HepG2 (cell line): ENCODE data around the gene SLC45A2. TPM values are rescaled to one million over a fixed set of nuclear protein-coding genes. Genes with fewer than 3 reads are reported as not detected.

Experiments
- CBX1 ChIP-seq: IDR thresholded peaks from one replicate; pipeline ENCODE4 v1.6.1; 2016; ENCODE audit warnings: antibody characterized with exemption, low read depth
- ESRRA ChIP-seq: sonication (generic); formaldehyde crosslinking; IDR thresholded peaks from 2 replicates; pipeline ENCODE4 v1.5.1; 2020; ENCODE audit warnings: mild to moderate bottlenecking, low read depth, missing genetic modification reagents
- FOXP4 ChIP-seq: sonication (generic); formaldehyde crosslinking; IDR thresholded peaks from 2 replicates; pipeline ENCODE4 v1.4.0; 2020; ENCODE audit warnings: missing genetic modification reagents
- GATAD1 ChIP-seq: IDR thresholded peaks from 2 replicates; pipeline ENCODE4 v1.6.1; 2016; ENCODE audit warnings: missing genetic modification reagents, missing compliant biosample characterization
- GRHL1 ChIP-seq: sonication (generic); formaldehyde crosslinking; conservative IDR thresholded peaks from 2 replicates; pipeline ENCODE4 v1.8.0; 2022; ENCODE audit warnings: missing genetic modification reagents
- GTF2F1 ChIP-seq: fragments of 150-350 bp; IDR thresholded peaks from 2 replicates; pipeline ENCODE4 v1.6.1; 2014; ENCODE audit warnings: low read length
- HMG20B ChIP-seq: conservative IDR thresholded peaks from 2 replicates; pipeline ENCODE4 v1.6.1; 2016; ENCODE audit warnings: missing genetic modification reagents, missing compliant biosample characterization
- HOXA5 ChIP-seq: sonication (generic); formaldehyde crosslinking; IDR thresholded peaks from 2 replicates; pipeline ENCODE4 v1.4.0; 2020; ENCODE audit warnings: missing genetic modification reagents
- HOXA9 ChIP-seq: sonication (generic); formaldehyde crosslinking; IDR thresholded peaks from 2 replicates; pipeline ENCODE4 v1.8.1; 2022; ENCODE audit warnings: missing genetic modification reagents, mild to moderate bottlenecking, moderate library complexity, borderline replicate concordance
- KDM4B ChIP-seq: sonication (generic); formaldehyde crosslinking; IDR thresholded peaks from 2 replicates; pipeline ENCODE4 v1.4.0; 2020; ENCODE audit warnings: missing genetic modification reagents
- MTERF4 ChIP-seq: sonication (generic); formaldehyde crosslinking; IDR thresholded peaks from 2 replicates; pipeline ENCODE4 v1.8.0; 2023; ENCODE audit warnings: mild to moderate bottlenecking, missing genetic modification reagents
- SALL1 ChIP-seq: sonication (generic); formaldehyde crosslinking; IDR thresholded peaks from 2 replicates; pipeline ENCODE4 v1.8.0; 2022; ENCODE audit warnings: mild to moderate bottlenecking, missing genetic modification reagents
- SP5 ChIP-seq: IDR thresholded peaks from 2 replicates; pipeline ENCODE4 v1.6.1; 2016; ENCODE audit warnings: low read depth, borderline replicate concordance
- SRF ChIP-seq: IDR thresholded peaks from 2 replicates; pipeline ENCODE4 v1.6.1; 2011; ENCODE audit warnings: mild to moderate bottlenecking, low read depth, low read length, moderate library complexity
- TAF1 ChIP-seq: sonication (generic); formaldehyde crosslinking; IDR thresholded peaks from 2 replicates; pipeline ENCODE4 v1.4.0; 2020; ENCODE audit warnings: missing genetic modification reagents
- TBL1XR1 ChIP-seq: fragments of 150-350 bp; IDR thresholded peaks from 2 replicates; pipeline ENCODE4 v1.6.1; 2014; ENCODE audit warnings: borderline replicate concordance, low read length; ENCODE audit not compliant: partially characterized antibody
- ZKSCAN5 ChIP-seq: sonication (generic); formaldehyde crosslinking; IDR thresholded peaks from 2 replicates; pipeline ENCODE4 v1.5.1; 2020; ENCODE audit warnings: mild to moderate bottlenecking, missing genetic modification reagents
- ZKSCAN8 ChIP-seq: IDR thresholded peaks from 2 replicates; pipeline ENCODE4 v1.6.1; 2016; ENCODE audit warnings: borderline replicate concordance, missing genetic modification reagents, missing compliant biosample characterization
- ZMYM4 ChIP-seq: sonication (generic); formaldehyde crosslinking; IDR thresholded peaks from 2 replicates; pipeline ENCODE4 v1.8.1; 2023; ENCODE audit warnings: mild to moderate bottlenecking, missing genetic modification reagents
- ZNF317 ChIP-seq: sonication (generic); formaldehyde crosslinking; IDR thresholded peaks from 2 replicates; pipeline ENCODE4 v1.5.0; 2020; ENCODE audit warnings: mild to moderate bottlenecking, missing genetic modification reagents
- ZNF350 ChIP-seq: sonication (generic); formaldehyde crosslinking; IDR thresholded peaks from 2 replicates; pipeline ENCODE4 v1.4.0; 2020; ENCODE audit warnings: mild to moderate bottlenecking, low read depth, missing genetic modification reagents, borderline replicate concordance
- ZNF441 ChIP-seq: sonication (generic); formaldehyde crosslinking; IDR thresholded peaks from 2 replicates; pipeline ENCODE4 v1.7.0; 2021; ENCODE audit warnings: missing genetic modification reagents, borderline replicate concordance
- ZNF790 ChIP-seq: sonication (generic); formaldehyde crosslinking; IDR thresholded peaks from 2 replicates; pipeline ENCODE4 v1.8.0; 2022; ENCODE audit warnings: missing genetic modification reagents, mild to moderate bottlenecking, borderline replicate concordance
- polyA plus RNA-seq, 8 experiments: library from polyadenylated mRNA; depleted of rRNA in 3 of 8; stranded (reverse) in 7 of 8; unstranded in 1 of 8; fragments of >200 nt; fragmentation: Illumina TruSeq in 4 of 8; extraction: Trizol in 4 of 8; gene quantifications; 2 replicates each; pipeline versions ENCODE4 v1.2.1 to v1.2.3, GENCODE V29; 2011 to 2016; ENCODE audit warnings: low read depth in 4 of 8, missing spikeins in 1 of 8, mixed read lengths in 1 of 8; ENCODE audit not compliant: insufficient read depth in 1 of 8
- total RNA-seq, 5 experiments: library from RNA; depleted of rRNA; stranded (reverse); fragments of >200 nt; fragmentation: Illumina TruSeq; extraction: Trizol; gene quantifications; 2 replicates each; pipeline ENCODE4 v1.2.3, GENCODE V29; 2016; ENCODE audit warnings: low read depth in 1 of 5
- TF ChIP-seq, protein P1 (sequence below): sonication (generic); formaldehyde crosslinking; IDR thresholded peaks from 2 replicates; pipeline ENCODE4 v1.4.0; 2020; ENCODE audit warnings: missing genetic modification reagents

SLC45A2 gene
- total and polyA plus RNA-seq, 2 of the 13 experiments (the other 11 are each of a cell fraction or from before 2014, with no cell fraction given) = 0.22 to 0.24 TPM

GRCh38 chr5:34007621-34008600, 23.4 kb upstream of the SLC45A2 start, which contains the start of gene AMACR (continued):
- TF ChIP-seq, protein P1, sequence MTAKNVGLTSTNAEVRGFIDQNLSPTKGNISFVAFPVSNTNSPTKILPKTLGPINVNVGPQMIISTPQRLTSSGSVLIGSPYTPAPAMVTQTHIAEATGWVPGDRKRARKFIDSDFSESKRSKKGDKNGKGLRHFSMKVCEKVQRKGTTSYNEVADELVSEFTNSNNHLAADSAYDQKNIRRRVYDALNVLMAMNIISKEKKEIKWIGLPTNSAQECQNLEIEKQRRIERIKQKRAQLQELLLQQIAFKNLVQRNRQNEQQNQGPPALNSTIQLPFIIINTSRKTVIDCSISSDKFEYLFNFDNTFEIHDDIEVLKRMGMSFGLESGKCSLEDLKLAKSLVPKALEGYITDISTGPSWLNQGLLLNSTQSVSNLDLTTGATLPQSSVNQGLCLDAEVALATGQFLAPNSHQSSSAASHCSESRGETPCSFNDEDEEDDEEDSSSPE (CRISPR knock-in tag) = peak; percentile 47; the same call in 1 of the 2 replicates
- TF ChIP-seq HOXA5 (CRISPR knock-in tag) = no peak; the same call in none of the 2 replicates
- TF ChIP-seq ZKSCAN5 (CRISPR knock-in tag) = no peak
- TF ChIP-seq SP5 (CRISPR knock-in tag) = peak; percentile 12; the same call in 1 of the 2 replicates
- TF ChIP-seq GRHL1 (CRISPR knock-in tag) = no peak
- TF ChIP-seq GTF2F1 = no peak
- TF ChIP-seq ZNF441 (CRISPR knock-in tag) = peak; percentile 70; the same call in 1 of the 2 replicates
- TF ChIP-seq ZNF350 (CRISPR knock-in tag) = peak; percentile 86; the same call in 1 of the 2 replicates
- TF ChIP-seq CBX1 = peak; percentile 80
- TF ChIP-seq HMG20B (CRISPR knock-in tag) = peak; percentile 73
- TF ChIP-seq TAF1 (CRISPR knock-in tag) = peak; percentile 99
- peak; percentile 76 for TF ChIP-seq FOXP4 (CRISPR knock-in tag)
- TF ChIP-seq ZKSCAN8 (CRISPR knock-in tag) = peak; percentile 39; the same call in 1 of the 2 replicates
- peak; percentile 75 for TF ChIP-seq GATAD1 (CRISPR knock-in tag)
- no peak; the same call in 1 of the 2 replicates for TF ChIP-seq HOXA9 (CRISPR knock-in tag)
- no peak; the same call in 1 of the 2 replicates for TF ChIP-seq ESRRA (CRISPR knock-in tag)
- peak; percentile 44; the same call in 1 of the 2 replicates for TF ChIP-seq SRF
- peak; percentile 91 for TF ChIP-seq ZMYM4 (CRISPR knock-in tag)
- TF ChIP-seq MTERF4 (CRISPR knock-in tag) = peak; percentile 89
- peak; percentile 88 for TF ChIP-seq SALL1 (CRISPR knock-in tag)
- TF ChIP-seq KDM4B (CRISPR knock-in tag) = peak; percentile 65; the same call in 1 of the 2 replicates
- 0 out of 2 replicates have a peak, but pooled peaks have one; percentile 77 for TF ChIP-seq ZNF790 (CRISPR knock-in tag)
- TF ChIP-seq TBL1XR1 = peak; percentile 6
- peak; percentile 88 for TF ChIP-seq ZNF317 (CRISPR knock-in tag)
